GM12874 (cell line): ENCODE measurements around the gene RBMS3.

Experiments used
- TF ChIP-seq, protein P1 (sequence below): IDR thresholded peaks from 2 replicates; pipeline ENCODE4 v1.5.1; 2011; ENCODE audit warnings: low read depth, mild to moderate bottlenecking, control low read depth, low read length, moderate library complexity; ENCODE audit not compliant: insufficient read depth

Gene RBMS3

DNA sequence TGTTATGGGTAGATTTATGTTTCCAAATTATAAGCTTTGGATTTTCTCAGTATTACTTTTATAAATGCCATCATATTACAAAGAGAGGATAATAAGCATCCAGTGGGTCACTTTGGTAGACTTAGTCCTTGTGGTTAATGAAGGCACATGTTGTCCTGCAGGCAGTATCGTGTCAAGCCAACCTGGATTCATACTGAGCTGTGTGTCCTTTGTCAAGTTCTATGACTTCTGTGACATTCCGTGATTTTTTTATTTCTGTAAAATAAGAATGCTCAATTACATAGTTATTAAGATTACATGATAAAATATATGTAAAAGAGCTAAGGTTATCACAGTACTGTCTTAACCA is 257.7 kb downstream of the RBMS3 start:
- TF ChIP-seq, protein P1, sequence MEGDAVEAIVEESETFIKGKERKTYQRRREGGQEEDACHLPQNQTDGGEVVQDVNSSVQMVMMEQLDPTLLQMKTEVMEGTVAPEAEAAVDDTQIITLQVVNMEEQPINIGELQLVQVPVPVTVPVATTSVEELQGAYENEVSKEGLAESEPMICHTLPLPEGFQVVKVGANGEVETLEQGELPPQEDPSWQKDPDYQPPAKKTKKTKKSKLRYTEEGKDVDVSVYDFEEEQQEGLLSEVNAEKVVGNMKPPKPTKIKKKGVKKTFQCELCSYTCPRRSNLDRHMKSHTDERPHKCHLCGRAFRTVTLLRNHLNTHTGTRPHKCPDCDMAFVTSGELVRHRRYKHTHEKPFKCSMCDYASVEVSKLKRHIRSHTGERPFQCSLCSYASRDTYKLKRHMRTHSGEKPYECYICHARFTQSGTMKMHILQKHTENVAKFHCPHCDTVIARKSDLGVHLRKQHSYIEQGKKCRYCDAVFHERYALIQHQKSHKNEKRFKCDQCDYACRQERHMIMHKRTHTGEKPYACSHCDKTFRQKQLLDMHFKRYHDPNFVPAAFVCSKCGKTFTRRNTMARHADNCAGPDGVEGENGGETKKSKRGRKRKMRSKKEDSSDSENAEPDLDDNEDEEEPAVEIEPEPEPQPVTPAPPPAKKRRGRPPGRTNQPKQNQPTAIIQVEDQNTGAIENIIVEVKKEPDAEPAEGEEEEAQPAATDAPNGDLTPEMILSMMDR: no peak

DNA sequence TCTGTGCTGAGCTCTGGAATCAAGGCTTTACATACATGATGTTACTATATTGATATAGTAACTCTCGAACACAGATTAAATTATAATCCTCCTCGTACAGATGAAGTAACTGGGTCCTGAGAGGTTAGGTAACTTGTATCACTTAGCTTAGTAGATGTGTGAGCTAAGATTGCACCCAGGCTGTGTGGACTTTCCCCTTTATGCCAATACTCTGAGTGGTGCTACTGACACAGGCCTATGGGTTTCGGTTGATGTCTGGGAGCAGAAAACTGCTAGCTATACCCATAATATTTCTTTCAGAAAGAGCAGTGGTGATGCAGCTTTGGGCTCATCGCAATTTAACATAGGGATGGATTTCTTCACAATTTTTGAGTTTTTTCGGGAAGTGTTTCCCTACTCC is 259.7 kb downstream of the RBMS3 start:
- TF ChIP-seq, protein P1: no peak

DNA sequence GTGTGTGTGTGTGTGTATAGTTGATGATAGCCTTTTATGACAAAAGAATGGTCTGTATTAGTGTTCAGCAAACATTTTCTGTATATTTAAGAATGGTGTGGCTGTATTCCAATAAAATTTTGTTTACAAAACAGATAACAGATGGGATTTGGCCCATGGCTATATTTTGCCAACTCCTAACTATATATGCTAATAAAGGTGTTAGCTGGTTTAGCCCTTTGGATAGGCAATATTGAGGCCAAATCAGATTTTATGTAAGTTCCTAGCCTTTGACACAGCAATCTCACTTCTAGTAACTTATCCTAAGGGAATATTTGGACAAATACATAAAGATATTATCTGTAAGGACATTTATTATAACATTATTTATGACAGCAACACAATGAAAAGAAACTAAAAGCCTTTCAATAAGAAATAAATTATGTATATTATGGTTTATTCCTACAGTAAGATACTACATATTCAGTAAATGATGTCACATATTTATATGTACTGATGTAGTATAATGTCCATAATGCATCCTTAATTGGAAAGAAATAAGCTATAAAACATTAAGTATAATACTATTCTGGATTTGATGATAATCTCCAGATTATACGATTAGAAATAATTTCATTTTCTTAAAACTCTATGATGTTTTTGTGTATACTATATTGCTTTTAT is 264.0 kb downstream of the RBMS3 start:
- TF ChIP-seq, protein P1: no peak

DNA sequence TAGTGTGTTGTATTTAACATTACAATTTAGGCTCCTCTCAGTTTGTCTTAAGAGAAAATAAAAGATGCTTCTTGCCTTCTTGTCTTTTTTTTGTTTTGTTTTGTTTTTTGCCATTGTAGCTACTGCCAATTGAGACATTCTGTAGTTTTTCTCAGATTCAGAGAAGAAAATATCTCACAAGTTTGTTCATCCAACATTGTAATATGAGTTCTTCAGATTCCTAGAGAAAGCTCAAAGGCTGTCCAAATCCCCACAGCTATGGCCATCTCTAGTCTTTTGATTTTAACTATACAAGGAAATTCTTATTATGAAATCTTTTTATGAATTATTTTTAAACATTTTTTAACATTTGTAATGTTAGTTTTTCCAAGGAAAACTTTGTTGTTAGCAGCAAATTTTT is 264.7 kb downstream of the RBMS3 start:
- TF ChIP-seq, protein P1: no peak

DNA sequence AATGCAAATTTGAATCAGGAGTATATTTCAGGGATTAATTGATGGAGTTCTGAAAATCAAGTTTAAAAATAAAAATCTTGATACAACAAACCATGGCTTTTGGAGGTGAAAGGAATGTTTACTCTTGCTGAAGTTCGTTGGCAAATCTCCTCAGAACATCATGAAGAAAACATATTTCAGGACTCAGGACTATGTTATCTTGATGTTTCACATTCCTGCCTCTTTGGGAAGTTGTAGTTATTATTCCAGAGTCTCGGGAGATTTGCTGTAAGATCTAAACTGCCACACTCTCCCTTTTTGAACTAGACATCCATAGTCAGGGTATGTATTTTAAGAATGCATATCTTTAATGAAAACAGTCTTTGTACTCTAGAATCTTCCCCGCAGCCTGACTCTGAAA is 271.2 kb downstream of the RBMS3 start:
- TF ChIP-seq, protein P1: no peak

DNA sequence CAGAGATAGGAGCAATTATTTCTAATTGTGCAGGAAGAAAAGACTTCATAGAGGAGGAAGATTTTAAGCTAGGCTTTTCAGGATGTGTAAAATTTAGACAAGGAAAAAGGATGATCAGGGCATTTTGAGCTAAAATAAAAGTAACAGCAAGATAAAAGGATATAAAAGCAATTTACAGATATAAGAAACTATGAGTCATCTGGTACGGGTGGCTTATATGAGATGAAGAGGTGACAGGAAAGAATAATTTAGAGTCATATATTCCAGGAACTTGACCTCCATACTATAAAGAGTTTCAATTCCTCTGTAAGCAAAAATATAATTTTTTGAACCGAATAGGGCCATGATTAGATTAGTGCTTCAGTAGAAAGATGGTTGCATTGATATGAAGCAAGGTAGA is 273.7 kb downstream of the RBMS3 start:
- TF ChIP-seq, protein P1: no peak

DNA sequence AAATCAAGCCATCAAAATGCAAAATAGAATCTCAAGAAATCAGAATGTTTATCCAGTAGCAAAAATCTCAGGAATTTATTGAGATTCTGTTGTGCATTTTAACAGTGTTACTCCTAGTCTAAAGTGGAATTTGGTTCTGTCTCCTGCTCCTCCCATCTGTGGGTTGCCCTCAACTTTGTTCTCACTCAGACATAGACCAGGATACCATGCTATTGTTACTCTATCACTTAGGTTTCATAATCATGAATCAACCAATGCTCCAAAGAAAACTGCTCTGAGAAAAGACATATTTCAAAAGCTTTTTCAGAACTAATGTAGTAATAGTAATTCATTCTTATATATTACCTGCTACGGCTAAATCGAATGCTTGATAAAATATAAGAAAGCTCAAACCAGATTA is 274.7 kb downstream of the RBMS3 start:
- TF ChIP-seq, protein P1: no peak
